Muscle of back (tissue), 11 donors: Measurements from ENCODE around the gene LSM14B. TPM values are rescaled to one million over a fixed set of nuclear protein-coding genes. Genes with fewer than 3 reads are reported as not detected.
A peak's percentile ranks its signal among the peaks of the same experiment; 100 is the strongest.

Experiments
- DNase-seq, 3 donors: peaks; one replicate each; pipeline versions ENCODE4 v3.0.0 to v3.0.0-alpha.2; 2013
- polyA plus RNA-seq, 10 donors: library from polyadenylated mRNA; unstranded; fragments of 120-200 nt; gene quantifications; one replicate each; pipeline ENCODE4 v1.2.1, GENCODE V29; 2013; ENCODE audit not compliant: insufficient read length in 10 of 10

The LSM14B gene
- polyA plus RNA-seq, 10 donors = 60.9 to 93.3 (median 79.6) TPM

DNA sequence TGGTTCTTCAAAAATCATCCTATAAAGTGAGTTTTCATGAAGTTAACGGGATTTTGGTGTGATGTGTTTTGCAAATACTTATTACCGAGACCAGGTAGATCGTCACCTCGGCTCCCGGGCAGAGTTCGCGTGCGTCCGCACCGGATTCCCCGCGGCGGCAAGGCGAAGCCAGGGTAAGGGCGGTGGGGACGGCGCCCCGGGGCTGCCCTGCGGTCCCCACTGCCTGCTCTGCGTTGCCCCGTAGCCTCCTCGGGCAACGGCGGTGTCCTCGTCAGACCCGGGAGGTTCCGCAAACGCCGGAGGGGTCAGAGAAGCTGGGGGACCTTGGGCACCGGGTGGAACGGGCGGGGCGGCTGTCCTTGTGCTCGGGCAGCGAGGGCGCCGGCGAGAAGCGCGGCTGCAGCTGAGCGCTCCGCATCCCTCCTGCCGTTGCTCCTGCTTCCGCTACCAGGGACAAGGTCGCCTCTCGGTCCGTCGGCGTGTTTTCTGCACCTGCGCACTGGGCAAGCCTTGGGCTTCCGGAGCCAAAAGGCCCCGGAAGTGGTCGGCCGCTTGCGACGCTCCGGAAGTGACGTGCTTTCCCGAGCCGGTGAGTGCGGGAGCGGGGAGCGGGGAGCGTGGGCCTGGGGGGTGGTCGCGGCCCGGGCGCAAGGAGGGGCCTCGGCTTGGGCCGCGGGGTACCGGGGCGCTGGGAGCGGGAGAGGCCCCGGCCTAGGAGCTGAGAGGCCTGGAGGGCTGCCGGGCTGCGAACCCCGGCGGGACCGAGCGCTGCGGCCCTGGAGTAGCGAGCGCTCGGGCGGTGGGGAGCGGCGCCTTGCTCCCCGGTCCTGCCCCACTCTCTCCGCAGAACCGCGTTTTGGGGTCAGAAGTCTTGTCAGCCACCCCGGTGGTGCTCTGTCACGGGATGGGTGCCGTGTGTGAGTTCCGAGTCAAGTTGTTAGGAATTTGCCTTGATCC lies 60.5 kb downstream of the LSM14B start, which contains the start of gene MTG2:
TSS of gene MTG2 (plus strand) at position 560 of the 957 bp plus-strand sequence. CDS start 10,393 bp downstream, outside the sequence.
- peak; percentile 95 to 98 (median 96) for DNase-seq

DNA sequence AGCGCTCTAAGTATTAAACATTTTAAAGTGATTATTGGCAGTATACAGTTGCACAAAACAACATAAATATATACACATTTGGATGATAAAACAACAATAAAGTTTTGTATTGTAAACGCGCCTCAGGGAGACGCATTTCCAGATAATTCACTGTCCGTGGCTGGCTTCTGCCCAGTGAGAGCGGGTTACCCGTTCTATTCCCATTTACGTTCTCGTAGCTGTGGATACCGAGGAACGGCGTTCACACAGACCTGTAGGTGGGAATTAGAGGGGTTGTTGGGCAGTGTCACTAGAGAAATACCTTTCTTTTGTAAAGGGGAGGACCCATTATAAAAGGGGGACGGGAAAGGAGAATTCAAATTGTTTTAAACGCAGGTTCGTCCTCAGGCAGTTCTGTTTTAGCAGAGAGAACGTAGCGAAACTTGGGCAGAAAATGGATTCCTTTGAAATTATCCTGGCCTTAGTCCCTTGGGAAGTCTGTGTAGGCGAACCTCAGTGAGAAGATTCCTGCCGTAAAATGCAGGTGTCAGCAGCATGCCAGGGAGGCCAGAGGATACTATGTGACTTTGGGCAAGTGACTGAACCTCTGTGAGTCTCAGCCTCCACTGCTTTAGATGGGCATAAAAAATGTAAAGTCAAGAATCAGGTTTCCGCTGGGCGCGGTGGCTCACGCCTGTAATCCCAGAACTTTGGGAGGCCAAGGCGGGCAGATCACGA lies 61.3 kb downstream of the LSM14B start:
- DNase-seq = no peak

Other genes starting within 250 kb of the LSM14B start
- 10 to 100 TPM in 9 of 10 donors, 1 to 10 TPM in 1; 9.9 to 17.1 (median 13.4) TPM for gene TAF4, start 56.6 kb upstream of the LSM14B start, polyA plus RNA-seq
- gene PSMA7, start 20.9 kb downstream of the LSM14B start, polyA plus RNA-seq = 100 to 1,000 TPM; 141 to 179 (median 146) TPM
- 10 to 100 TPM; 10.4 to 20.4 (median 15.2) TPM for gene SS18L1, start 21.3 kb downstream of the LSM14B start, polyA plus RNA-seq
- 10 to 100 TPM; 18.3 to 28.3 (median 24.7) TPM for gene MTG2, start 60.6 kb downstream of the LSM14B start, polyA plus RNA-seq
- 1 to 10 TPM in 3 of 10 donors, under 1 TPM in 6, not detected in 1; 0.32 to 2.2 (median 0.91) TPM for gene HRH3, start 97.8 kb downstream of the LSM14B start, polyA plus RNA-seq
- 10 to 100 TPM; 23.0 to 35.6 (median 27.3) TPM for gene OSBPL2, start 116.0 kb downstream of the LSM14B start, polyA plus RNA-seq
- gene ADRM1, start 180.5 kb downstream of the LSM14B start, polyA plus RNA-seq = 10 to 100 TPM; 42.4 to 60.8 (median 50.8) TPM
- gene LAMA5, start 244.8 kb downstream of the LSM14B start, polyA plus RNA-seq = 10 to 100 TPM; 38.4 to 86.0 (median 57.8) TPM